G401.6 (cell line): ENCODE results near the gene FCRL1.

Experiments
- FAIRE-seq: peaks from 2 replicates; lab custom pipeline; 2012; peaks lifted over from hg19 to GRCh38; lab: Jason Lieb, UNC

FCRL1 gene

DNA sequence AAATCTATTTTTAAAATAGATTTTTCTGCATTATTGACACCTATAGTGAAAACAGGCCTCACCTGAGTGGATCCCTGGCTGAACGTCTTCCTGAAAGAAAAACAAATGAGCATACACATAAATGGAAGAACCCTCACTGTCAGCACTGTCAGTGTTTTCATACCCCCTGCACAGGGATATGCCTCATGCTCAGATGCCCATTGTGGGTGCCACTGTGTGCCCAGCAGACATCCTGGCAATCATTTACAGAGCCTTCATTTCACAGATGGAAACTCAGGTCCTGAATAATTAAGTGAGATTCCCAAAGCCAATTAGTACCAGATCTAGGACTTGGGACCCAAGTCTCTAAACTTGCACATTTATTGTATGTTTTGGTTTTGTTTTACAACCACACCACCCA is 19.9 kb downstream of the FCRL1 start:
- FAIRE-seq = no peak

DNA sequence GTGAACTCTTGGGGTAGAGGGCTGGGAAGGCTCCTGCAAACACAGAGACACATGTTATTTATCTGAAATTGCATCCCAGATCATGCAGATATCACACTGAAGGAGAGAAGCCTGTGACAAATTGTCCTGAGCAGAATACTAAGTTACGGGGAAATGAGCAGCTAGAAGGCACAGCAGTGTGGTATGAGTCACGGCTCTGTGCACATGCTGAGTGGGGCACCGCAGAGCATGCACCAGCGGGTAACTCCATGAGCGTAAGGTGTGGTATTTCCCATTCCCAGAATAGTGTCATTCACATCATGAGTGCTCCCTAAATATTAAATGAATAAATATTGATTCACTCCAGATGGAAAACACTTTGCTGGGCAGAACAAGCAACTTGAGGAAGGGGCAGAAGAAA is 21.7 kb downstream of the FCRL1 start:
- FAIRE-seq = no peak

DNA sequence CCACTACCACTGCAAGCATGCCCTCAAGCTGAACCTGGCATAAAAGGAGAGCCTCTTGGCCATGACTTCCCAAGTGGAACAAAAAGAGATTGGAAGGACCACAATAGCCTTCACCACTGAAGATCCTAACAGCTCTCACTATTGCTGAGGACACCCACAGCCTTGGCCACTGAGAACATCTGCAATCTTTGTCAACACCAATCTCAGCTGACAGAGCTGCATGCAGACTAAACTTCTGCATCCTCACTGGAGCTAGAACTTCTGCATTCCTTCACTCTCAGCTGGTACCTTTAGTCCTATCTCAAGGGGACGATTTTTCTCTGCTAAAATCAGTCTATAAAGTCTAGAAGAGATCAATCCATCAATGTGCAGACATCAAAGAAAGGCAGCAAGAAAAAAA is 34.7 kb downstream of the FCRL1 start:
- no peak for FAIRE-seq

DNA sequence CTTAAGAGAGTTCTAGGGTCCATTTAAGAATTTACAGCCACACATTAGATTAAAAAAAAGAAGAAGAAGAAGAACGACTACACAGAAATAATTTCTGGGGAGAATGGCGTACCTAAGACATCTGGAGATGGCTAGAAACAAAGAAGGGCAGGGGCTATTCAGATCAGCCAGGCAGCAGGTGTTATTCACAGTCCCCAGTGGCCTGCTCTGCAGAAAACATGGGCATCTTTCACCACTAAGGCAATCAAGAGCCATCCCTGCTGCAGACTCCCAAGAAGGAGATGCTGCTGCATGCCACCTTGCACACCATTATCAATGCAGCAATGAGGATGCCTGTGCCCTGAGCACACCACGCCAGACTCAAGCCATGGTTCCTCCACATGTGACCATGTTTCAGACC is 35.1 kb downstream of the FCRL1 start:
- no peak for FAIRE-seq

DNA sequence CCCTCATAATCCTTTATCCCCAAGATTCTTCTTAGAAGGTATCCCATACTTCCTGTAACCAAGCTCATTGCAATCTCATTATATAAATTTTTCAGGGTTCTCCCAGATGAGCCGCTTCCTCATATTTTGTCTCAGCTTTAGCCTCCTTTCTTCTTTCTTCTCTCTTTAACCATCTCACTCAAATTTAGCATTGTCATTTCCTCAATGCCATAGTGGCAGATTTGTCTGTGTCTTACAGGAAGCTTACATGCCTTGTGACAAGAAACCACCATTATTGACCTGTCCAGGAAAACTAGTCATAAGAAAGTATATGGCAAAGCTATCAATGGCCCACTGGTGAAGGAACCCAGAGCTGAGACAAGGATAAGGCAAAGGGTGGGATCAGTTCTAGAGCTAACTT is 37.0 kb downstream of the FCRL1 start:
- FAIRE-seq = no peak

DNA sequence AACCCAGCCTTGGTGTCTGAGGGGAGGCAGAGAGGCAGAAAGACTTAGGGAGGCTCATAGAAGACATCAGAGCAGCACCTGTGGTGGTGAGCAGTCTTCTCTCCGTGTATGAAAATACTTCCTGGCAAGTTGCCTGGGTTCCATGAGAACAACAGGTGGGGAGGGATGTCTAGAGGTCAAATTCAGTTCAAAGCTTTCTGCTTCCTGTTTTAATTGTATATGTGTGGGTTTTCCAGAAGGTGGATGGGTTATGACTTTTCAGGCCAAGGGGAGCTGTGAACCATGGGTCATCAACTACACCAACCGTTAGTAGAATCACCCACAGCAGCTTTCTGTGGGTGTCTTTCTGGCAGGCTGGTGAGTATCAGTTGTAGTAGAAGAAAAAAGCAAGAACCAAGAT is 38.9 kb downstream of the FCRL1 start:
- FAIRE-seq = no peak

DNA sequence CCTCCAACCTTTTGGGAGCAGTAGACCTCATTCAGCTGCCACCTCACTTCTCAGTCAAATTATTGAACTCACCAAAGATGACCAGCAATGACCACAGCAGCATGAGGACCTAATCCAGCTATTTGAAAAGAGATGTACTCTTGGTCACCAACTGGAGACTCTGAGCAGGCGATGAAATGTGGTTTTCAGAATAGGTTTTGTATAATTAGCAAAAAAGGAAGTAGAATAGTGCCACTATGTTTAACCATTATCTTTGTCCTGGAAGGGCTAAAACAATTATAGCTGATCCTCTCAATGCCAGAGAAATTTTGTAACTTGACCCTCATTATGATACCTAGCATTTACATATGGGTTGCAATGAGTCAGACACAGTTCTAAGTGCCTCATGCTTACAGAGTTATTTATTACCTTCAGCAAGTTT is 42.9 kb downstream of the FCRL1 start, which contains the start of gene FCRL2:
Gene FCRL2, minus strand, starts transcription at position 162 of the 421 bp plus-strand sequence. Its CDS starts 59 bp downstream, at position 103.
- FAIRE-seq = no peak

DNA sequence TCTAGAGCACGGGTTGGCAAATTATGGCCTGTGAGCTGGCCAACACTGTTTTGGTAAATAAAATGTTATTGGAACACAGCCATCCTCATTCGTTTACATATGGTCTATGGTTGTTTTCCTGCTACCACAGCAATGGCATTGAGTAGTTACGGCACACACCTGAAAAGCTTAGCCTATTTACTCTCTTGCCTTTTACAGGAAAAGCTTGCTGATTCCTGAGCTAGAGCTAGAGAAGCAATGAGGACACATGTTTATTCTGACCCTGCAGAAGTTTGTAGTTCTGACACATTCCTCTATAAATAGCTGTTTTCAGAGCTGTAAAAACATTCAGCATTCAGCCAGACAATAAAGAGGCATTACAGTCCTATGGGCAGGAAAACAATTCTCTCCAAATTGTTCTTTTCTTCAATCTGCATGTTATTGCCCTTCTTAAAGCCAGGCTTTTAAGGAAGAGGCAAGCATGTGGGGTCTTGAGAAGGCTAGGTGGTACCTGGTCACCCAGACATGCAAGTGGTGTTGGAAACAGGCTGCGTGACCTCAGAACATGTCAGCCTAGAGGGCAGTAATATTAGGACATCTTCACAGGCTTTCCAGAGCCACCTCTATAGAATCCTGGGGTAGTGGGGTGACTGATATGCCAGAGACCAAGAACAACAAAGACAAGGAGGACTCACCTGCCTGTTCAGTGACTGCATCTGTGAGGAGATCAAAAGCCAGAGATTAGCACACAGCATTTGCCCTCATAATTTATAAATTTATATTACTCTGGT is 44.6 kb downstream of the FCRL1 start:
- no peak for FAIRE-seq

DNA sequence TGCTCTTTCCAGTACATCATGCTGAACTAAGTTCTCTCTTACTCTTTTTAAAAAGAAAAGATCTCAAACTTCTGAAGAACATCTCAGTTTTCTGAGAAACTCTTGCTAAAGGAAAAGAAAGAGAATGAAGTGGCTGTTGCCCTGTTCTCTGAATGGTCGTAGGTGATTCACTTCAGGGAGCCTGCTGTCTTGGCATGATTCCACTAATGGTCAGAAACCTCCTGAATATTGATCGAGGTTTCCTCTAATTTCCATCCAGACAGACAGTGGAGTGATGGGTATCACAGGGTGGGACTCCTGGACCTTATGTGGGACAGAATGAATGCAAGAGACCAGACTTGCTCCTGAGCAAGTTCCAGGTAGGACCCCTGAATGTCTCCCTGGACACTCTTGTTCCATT is 45.5 kb downstream of the FCRL1 start:
- FAIRE-seq = no peak

DNA sequence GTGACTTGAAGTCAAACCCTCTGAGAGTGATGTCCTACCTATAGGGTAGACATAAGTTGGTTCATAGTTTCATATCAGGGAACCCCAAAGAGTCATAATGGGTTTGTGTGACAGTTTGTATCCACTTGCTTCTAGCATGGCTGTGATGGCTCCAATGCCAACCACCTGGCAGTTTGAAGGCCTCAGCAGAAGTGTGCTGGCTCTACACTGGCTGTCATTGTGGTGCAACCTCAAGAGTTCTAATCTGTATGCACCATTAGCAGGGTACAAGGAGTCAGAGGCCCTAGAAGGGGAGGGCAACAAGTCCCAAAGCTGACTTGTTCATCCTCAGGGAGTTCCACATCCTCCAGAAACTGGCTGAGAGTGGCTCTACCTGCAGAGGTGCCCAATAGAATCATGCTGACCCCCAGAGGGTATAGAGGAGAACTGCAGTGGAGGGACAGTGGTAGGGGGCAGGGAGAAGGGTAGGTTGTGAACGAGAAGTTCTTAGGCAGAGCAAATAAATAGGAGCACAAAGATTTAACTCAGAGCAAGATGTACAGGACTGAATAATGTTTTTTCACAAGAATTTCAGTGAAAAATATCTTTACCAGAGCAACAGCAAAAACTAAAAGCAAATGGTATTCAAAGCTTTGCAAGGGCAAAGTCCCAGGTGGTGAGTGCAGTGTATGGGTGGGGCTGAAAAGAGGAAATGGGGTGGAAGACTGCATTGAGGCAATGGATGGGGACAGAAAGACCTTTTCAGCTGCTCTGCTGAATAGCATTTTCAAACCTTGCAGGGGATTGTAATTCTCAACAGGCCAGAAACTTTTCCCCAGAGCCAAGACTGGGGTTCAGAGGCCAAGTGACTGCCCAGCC is 46.2 kb downstream of the FCRL1 start:
- no peak for FAIRE-seq

DNA sequence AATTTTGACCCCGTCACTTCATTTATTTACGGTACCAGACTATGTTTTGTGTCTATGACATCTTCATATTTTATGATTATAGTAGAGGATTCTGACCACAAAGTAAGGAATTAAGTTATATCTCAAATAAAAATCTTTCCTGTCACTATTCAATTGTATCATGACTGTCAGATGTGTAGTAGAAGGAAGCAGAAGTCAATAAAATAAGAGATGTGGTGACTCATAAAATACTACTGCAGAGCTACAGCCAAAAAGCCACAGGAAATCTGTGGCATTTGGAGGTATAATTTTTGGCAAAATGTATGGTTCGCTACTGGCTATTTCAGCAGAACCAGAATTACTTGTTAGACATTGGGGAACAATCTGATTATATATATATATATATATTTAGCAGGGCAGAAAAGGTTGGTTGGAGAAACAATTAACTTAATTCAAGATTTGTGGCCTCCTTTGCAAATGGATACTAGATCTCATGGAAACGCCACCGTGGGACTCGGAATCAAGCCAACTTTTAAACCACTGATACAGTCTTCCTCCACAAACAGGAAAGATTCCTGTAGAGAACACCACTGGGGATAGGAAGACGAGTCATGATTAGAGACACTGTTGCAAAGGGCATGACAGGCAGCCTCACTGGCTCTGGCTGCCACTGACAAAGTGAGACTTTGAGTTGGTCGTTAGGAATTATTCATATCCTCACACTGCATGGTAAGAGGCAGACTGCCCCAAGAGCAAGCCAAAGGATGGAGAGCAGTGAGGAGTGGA is 48.1 kb downstream of the FCRL1 start:
- FAIRE-seq = no peak

DNA sequence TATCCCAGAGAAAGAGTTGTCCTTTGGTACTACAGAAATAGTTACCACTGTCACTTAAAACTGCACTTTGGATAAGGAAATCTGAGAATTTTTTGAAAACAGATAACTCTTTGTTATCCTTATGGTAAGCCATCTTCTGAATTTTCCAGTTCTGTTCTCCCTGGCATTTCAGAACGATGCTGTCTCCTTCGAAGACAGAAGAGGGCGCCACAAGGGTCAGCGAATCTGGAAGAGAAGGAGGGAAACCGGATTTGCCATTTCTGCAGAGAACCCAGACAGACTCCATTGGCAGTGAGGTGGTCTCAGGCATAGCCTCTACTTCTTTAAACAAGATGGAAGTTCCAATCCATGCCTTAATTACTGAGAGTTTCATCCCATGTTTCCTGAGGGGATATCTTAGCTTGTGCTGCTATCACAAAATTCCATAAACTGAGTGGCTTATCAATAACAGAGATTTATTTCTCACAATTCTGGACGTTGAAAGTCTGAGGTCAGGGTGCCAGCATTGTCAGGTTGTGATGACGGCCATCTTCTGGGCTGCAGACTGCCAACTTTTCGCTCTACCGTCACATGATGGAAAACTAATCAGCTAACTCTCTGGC is 49.4 kb downstream of the FCRL1 start:
- FAIRE-seq = no peak

DNA sequence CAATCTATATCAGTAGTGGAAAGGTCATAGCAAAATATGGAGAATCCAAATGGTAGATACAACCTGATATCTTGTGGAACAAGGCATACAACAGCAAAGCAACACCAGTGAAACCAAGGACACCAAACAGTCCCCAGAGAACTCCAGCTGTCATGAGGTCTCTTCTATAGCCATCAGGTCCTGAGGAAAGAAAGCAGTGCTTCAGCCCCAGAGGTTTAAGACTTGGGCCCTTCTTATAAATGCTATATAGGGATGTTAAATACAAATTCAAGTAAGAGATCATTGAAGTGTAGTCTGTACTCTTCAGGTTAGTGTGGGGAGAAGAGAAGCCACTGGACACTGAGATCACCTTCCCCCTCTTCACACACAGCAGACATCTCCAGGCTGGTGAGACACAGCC is 53.1 kb downstream of the FCRL1 start:
- FAIRE-seq = no peak

DNA sequence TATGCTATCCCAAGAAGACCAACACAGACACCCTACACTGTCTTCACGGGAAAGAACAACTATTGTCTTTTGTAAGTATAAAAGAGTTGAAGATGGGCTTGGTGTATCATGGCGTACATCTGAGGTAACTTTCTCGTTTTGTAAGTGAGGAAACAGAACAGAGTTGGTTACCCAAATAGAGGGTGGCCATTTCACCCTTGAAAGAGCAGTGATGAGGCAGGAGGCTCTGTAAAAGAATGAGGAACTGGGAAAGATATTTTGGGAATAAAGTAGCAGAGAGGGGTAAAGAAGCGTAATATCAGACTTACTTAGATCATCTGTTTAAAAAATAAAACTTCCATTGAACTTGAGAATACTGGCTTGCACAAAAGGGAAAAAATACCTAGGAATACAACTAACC is 61.9 kb downstream of the FCRL1 start:
- no peak for FAIRE-seq

DNA sequence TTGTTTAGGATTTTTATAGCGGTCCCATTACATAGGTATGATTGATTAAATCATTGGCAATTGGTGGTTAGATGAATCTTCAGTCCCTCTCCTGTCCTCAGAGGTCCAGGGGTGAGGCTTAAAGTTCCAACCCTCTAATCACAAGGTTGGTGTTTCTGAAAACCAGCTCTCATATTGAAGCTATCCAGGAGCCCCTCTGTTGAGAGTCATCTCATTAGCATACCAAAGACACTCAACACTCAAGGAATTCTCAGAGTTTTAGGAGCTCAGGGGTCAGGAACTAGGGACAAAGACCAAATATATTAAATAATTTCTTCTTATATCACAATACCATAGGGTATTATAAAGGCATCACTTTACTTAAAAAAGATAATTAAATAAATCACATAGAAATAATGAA is 66.3 kb downstream of the FCRL1 start:
- FAIRE-seq = no peak

DNA sequence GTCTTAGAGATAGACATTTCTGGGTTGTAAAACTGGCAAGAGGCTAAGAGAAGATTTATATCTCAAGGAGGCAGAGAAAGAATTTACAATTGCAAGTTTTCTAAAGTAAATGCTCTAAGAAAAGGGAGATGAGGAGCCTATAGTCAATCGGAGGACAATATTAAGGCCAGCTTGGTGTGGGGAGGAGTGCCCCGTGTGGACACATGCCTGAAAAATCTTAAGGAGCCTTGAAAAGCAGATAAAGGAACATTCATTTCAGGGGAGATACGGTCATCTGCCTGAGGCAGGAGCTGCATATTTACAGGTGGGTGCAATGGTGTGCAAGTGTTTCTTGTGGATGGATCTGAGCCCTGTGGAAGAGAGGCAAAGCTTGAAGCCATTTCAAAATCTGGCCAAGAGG is 68.6 kb downstream of the FCRL1 start:
- FAIRE-seq = no peak

DNA sequence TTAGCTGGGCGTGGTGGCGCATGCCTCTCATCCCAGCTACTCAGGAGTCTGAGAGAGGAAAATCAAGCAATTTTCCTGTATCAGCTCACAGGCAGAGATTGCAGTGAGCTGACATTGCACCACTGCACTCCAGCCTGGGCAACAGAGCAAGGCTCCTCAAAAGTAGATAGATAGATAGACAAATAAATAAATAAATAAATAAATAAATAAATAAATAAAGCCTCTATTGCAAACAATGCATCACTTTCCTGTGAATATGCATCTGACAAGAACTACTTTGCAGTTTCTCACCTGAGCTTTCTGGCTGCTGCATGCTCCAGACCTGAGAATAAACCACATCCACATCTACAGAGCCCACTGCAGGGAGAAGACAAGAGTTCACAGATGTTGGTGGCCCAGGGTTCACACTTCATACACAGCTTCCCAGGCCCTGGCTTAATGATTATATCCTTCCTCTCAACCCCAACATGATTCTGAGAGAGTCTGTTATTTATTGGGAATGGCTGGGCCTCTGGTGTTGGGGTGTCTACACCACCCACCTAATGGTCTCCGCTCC is 71.6 kb downstream of the FCRL1 start:
- no peak for FAIRE-seq
